ENCODE data around the gene DNAI7.

- TF ChIP-seq CTCF (IDR thresholded peaks at IDR 0.05), result no peak
- no peak for TF ChIP-seq ZFX (IDR thresholded peaks at IDR 0.05; ENCODE audit: borderline replicate concordance)
Measured at GRCh38 chr12:25182765-25183164, 12.2 kb downstream of the DNAI7 start.
